Right lobe of liver (tissue), 4 donors: Measurements from ENCODE around the gene NHLRC4.

ENCODE experiments used
- CTCF ChIP-seq, 4 donors: fragments of 200-600 bp in 3 of 4; fragments of 450-650 bp in 1 of 4; IDR thresholded peaks; one replicate each; pipeline versions ENCODE4 v1.5.1 to v1.8.0; 2016 to 2022; ENCODE audit warnings: antibody characterized with exemption in 4 of 4, mild to moderate bottlenecking in 2 of 4
- POLR2A ChIP-seq: fragments of 450-650 bp; IDR thresholded peaks from one replicate; pipeline ENCODE4 v1.6.1; 2017; ENCODE audit warnings: antibody characterized with exemption, mild to moderate bottlenecking
- donor health status: DM: no; HTN: no; CAD: no.
- donor health status: DM: no; HTN: no; CAD: no.
- donor health status: DM: no; HTN: yes; CAD: no.

- TF ChIP-seq POLR2A (no peak), CTCF (IDR thresholded peaks at IDR 0.05) (no peak)
Measured at GRCh38 chr16:518858-519257, 47.9 kb upstream of the NHLRC4 start.
